CD4-positive, alpha-beta T cell treated with Interleukin-4 for 4 hours (primary cell): Measurements from ENCODE around the gene DHDH.
"Not testable (repeated sequence)": the region's sequence is repeated elsewhere in the genome, so short reads cannot be mapped to it uniquely, and the experiment has no call there.

ENCODE experiments used
- DNase-seq: peaks from one replicate; pipeline ENCODE4 v3.0.0-alpha.2; 2020

Gene DHDH

GRCh38 chr19:48918071-48918470 is 15.4 kb upstream of the DHDH start:
- DNase-seq: no peak

- peak; percentile 5 for DNase-seq
These were observed 14.7 kb upstream of the DHDH start for GRCh38 chr19:48918801-48919247.

DNA sequence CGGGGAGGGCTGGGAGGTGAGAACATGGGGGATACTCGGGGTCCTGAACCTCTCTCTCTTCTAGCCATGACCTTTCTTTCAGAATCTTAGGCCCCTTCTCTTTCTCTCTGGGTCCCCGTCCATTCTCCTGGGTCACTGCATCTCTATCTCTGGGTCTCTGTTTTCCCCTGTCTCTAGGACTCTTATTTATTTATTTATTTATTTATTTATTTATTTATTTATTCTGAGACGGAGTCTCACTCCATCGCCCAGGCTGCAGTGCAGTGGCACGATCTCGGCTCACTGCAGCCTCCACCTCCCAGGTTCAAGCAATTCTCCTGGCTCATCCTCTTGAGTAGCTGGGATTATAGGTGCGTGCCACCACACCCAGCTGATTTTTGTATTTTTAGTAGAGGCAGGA is 14.2 kb upstream of the DHDH start:
- not testable (repeated sequence) for DNase-seq

- no peak for DNase-seq
These were observed 12.6 kb upstream of the DHDH start for GRCh38 chr19:48920949-48921348.

- DNase-seq: no peak
These were observed 11.6 kb upstream of the DHDH start for GRCh38 chr19:48921721-48922500.

DNA sequence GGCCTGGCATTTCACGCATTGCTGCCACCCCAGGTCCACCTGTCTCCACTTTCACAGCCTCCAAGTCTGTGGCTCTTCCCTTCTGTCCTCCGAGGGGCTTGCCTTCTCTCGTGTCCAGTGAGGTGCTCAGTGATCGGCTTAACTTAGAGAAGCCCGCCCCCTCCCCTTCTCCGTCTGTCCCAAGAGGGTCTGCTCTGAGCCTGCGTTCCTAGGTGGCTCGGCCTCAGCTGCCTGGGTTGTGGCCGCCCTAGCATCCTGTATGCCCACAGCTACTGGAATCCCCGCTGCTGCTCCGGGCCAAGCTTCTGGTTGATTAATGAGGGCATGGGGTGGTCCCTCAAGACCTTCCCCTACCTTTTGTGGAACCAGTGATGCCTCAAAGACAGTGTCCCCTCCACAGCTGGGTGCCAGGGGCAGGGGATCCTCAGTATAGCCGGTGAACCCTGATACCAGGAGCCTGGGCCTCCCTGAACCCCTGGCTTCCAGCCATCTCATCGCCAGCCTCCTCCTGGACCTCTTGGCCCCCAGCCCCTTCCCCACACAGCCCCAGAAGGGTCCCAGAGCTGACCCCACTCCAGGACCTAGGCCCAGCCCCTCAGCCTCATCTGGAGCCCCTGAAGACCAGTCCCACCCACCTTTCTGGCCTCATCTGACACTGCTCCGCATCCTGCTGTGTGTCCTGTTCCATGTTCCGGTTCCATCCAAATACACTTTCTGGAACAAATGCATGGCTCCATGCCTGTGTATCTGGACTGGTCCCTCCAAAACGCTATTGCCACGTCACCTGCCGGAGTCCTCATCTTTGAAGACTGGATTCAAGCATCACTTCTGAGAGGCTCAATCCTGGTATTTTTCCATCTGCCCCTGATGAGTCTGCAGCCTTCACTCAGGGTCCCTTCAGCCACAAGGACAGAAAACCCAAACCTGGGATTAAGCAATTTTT is 10.7 kb upstream of the DHDH start:
- no peak for DNase-seq

GRCh38 chr19:48925240-48925843 is 8.2 kb upstream of the DHDH start:
- DNase-seq: no peak

GRCh38 chr19:48925890-48926289 is 7.6 kb upstream of the DHDH start:
- not testable (repeated sequence) for DNase-seq

DNA sequence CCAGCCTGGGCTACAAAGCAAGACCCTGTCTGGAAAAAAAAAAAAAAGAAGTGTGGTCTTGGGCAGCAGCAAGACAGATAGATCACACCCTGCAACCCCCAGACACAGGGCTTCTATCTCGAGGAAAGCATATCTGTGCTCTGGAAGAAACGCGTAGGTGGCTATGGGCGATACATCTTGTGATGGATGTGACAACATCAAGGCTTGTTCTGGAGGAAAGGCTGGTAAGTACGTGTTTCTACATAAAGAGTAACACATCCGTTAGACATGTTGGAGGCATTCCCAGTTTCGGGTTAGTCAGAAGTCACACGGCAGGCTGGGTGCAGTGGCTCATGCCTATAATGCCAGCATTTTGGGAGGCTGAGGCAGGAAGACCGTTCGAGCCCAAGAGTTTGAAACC is 6.6 kb upstream of the DHDH start:
- no peak for DNase-seq

GRCh38 chr19:48927692-48928091 is 5.8 kb upstream of the DHDH start:
- DNase-seq: not testable (repeated sequence)

- DNase-seq: no peak
These were observed 5.1 kb upstream of the DHDH start for GRCh38 chr19:48928164-48929025.

GRCh38 chr19:48934837-48935236 is 1.3 kb downstream of the DHDH start:
- no peak for DNase-seq

GRCh38 chr19:48935864-48936263 is 2.4 kb downstream of the DHDH start:
- DNase-seq: no peak

DNA sequence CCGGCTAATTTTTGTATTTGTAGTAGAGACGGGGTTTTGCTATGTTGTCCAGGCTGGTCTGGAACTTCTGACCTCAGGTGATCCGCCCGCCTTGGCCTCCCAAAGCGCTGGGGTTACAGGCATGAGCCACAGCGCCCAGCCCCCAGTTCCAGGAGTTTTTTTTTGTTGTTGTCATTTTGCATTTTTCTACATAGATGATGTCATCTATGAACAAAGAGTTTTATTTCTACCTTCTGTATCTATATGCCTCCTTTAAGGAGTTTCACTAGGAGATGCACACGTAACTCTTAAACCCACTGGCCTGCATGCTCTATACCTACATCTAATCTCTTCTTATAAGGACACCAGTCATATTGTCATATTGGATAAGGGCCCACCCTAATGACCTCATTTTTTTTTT is 4.8 kb downstream of the DHDH start:
- DNase-seq: no peak

GRCh38 chr19:48940902-48941301 is 7.4 kb downstream of the DHDH start:
- no peak for DNase-seq

- no peak for DNase-seq
These were observed 9.6 kb downstream of the DHDH start for GRCh38 chr19:48943081-48943480.

DNA sequence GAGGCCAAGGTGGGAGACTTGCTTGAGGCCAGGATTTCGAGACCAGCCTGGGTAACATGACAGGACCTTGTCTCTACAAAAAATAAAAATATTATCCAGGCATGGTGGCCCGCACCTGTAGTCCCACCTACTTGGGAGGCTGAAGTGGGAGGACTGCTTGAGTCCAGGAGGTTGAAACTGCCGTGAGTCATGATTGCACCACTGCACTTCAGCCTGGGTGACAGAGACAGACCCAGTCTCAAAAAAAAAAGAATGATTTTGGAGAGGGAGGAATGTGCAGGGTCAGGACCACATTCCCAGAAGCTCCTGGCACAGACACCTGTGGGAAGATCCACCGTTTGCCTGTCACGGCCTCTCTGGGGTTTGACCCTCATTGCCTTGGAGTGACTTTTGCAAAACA is 11.9 kb downstream of the DHDH start:
- no peak for DNase-seq

- no peak for DNase-seq
These were observed 12.3 kb downstream of the DHDH start for GRCh38 chr19:48945817-48946216.

GRCh38 chr19:48946463-48947257 is 13.2 kb downstream of the DHDH start:
- DNase-seq: no peak

- no peak for DNase-seq
These were observed 13.7 kb downstream of the DHDH start for GRCh38 chr19:48947258-48947542.

DNA sequence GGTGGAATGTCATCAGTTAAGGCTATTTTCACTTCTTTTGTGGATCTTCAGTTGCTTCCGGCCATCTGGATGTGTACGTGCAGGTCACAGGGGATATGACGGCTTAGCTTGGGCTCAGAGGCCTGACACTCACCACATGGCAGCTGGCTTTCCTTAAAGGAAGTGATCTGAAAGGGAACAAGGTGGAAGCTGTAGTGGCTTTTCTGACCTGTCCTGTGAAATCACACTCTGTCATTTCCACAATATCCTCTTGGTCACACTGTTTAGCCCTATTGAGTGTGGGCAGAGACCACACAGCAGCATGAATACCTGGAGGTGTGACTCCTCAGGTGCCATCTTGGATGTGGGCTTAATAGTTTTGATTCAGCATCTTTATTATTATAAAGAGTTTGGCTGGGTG is 16.7 kb downstream of the DHDH start:
- no peak for DNase-seq
